ENCODE data around the gene SIRPB2.

GRCh38 chr20:1490643-1491195 is 501 bp downstream of the SIRPB2 start:
- no peak for TF ChIP-seq BHLHE40 (IDR thresholded peaks at IDR 0.05; ENCODE audit: borderline replicate concordance in 1 of 2, low read depth in 2 of 2, low read length in 1 of 2)
- TF ChIP-seq YY1 (IDR thresholded peaks at IDR 0.05; ENCODE audit: low read depth, low read length), result no peak
- TF ChIP-seq POLR2A (IDR thresholded peaks at IDR 0.05; ENCODE audit: low read depth, low read length), result no peak

Data from GM12878 (cell line).